ENCODE measurements around the gene CXCL12. TPM values are rescaled to one million over a fixed set of nuclear protein-coding genes. Genes with fewer than 3 reads are reported as not detected.

Gene CXCL12
- total RNA-seq, 1 experiment from 2014 or later: 0.47 TPM

GRCh38 chr10:44416936-44417335 lies 32.0 kb upstream of the CXCL12 start:
- ATAC-seq (no peak), DNase-seq (no peak)
- H3K4me1 ChIP-seq (ENCODE audit: insufficient read depth, low read length): no peaks in the 10 kb centered on the region
- H3K9me3 ChIP-seq (ENCODE audit: low read length): no peaks in the 10 kb centered on the region
- no peaks in the 10 kb centered on the region for H3K36me3 ChIP-seq (ENCODE audit: low read depth, low read length)
- H3F3A ChIP-seq (ENCODE audit: low read length, unreplicated experiment): no peaks in the 10 kb centered on the region
- H2AFZ ChIP-seq (ENCODE audit: low read length): no peak overlapping the region
- ChIA-PET CTCF (no interaction called here), POLR2A (ENCODE audit: unreplicated experiment) (no interaction called here)
- BruUV-seq (replicated peaks): no TSS peak
- peaks cover 69% of the 10 kb centered on the region for H3K27me3 ChIP-seq (ENCODE audit: low read length)
- no peak overlapping the region for H3K4me2 ChIP-seq (ENCODE audit: low read length)
- H3K27ac ChIP-seq (ENCODE audit: low read length): no peak overlapping the region
- no peaks in the 10 kb centered on the region for H3K9me2 ChIP-seq (replicated peaks; ENCODE audit: low read length)
- H4K20me1 ChIP-seq (ENCODE audit: low read length): no peaks in the 10 kb centered on the region
- H3K79me2 ChIP-seq (ENCODE audit: low read length): no peaks in the 10 kb centered on the region
- intact Hi-C loops (cut with micrococcal nuclease): no loop called here
- TF ChIP-seq CTCF (conservative IDR thresholded peaks at IDR 0.05; ENCODE audit: low read depth, low read length) (no peak), EZH2 (IDR thresholded peaks at IDR 0.05; ENCODE audit: low read length, unreplicated experiment) (no peak), EZH2phosphoT487 (IDR thresholded peaks at IDR 0.05; ENCODE audit: borderline replicate concordance, low read length) (no peak)
- no peak overlapping the region for H3K4me3 ChIP-seq (ENCODE audit: low read length)
- H3K9ac ChIP-seq (ENCODE audit: low read length): no peak overlapping the region

GRCh38 chr10:44416021-44416771 lies 31.3 kb upstream of the CXCL12 start:
- Histone ChIP-seq H3K4me1 (ENCODE audit: insufficient read depth, low read length) (no peaks in the 10 kb centered on the region), H3K27ac (ENCODE audit: low read length) (no peak overlapping the region), H3K4me3 (ENCODE audit: low read length) (no peak overlapping the region), H3K79me2 (ENCODE audit: low read length) (no peaks in the 10 kb centered on the region), H3K27me3 (ENCODE audit: low read length) (peaks cover 69% of the 10 kb centered on the region), H3K9me3 (ENCODE audit: low read length) (no peaks in the 10 kb centered on the region), H3K36me3 (ENCODE audit: low read depth, low read length) (no peaks in the 10 kb centered on the region), H3K9ac (ENCODE audit: low read length) (no peak overlapping the region), H3F3A (ENCODE audit: low read length, unreplicated experiment) (no peaks in the 10 kb centered on the region), H4K20me1 (ENCODE audit: low read length) (no peaks in the 10 kb centered on the region), H3K4me2 (ENCODE audit: low read length) (no peak overlapping the region), H3K9me2 (replicated peaks; ENCODE audit: low read length) (no peaks in the 10 kb centered on the region), H2AFZ (ENCODE audit: low read length) (no peak overlapping the region)
- CTCF ChIA-PET: no interaction called here
- no peak for TF ChIP-seq EZH2 (IDR thresholded peaks at IDR 0.05; ENCODE audit: low read length, unreplicated experiment)
- TF ChIP-seq CTCF (conservative IDR thresholded peaks at IDR 0.05; ENCODE audit: low read depth, low read length): no peak
- TF ChIP-seq EZH2phosphoT487 (IDR thresholded peaks at IDR 0.05; ENCODE audit: borderline replicate concordance, low read length): no peak
- intact Hi-C loops (cut with micrococcal nuclease): no loop called here
- no peak for ATAC-seq
- BruUV-seq (replicated peaks): no TSS peak
- no peak for DNase-seq
- POLR2A ChIA-PET (ENCODE audit: unreplicated experiment): no interaction called here

GRCh38 chr10:44415121-44415520 lies 30.2 kb upstream of the CXCL12 start:
- no peaks in the 10 kb centered on the region for H3K9me3 ChIP-seq (ENCODE audit: low read length)
- no TSS peak for BruUV-seq (replicated peaks)
- H3K9me2 ChIP-seq (replicated peaks; ENCODE audit: low read length): no peaks in the 10 kb centered on the region
- DNase-seq (no peak), ATAC-seq (no peak)
- CTCF ChIA-PET: no interaction called here
- no peaks in the 10 kb centered on the region for H3K4me1 ChIP-seq (ENCODE audit: insufficient read depth, low read length)
- H3K27ac ChIP-seq (ENCODE audit: low read length): no peak overlapping the region
- H2AFZ ChIP-seq (ENCODE audit: low read length): no peak overlapping the region
- H3K27me3 ChIP-seq (ENCODE audit: low read length): peaks cover 64% of the 10 kb centered on the region
- POLR2A ChIA-PET (ENCODE audit: unreplicated experiment): no interaction called here
- no peaks in the 10 kb centered on the region for H3K79me2 ChIP-seq (ENCODE audit: low read length)
- no peak for TF ChIP-seq EZH2phosphoT487 (IDR thresholded peaks at IDR 0.05; ENCODE audit: borderline replicate concordance, low read length)
- no peak for TF ChIP-seq EZH2 (IDR thresholded peaks at IDR 0.05; ENCODE audit: low read length, unreplicated experiment)
- TF ChIP-seq CTCF (conservative IDR thresholded peaks at IDR 0.05; ENCODE audit: low read depth, low read length): no peak
- H3K36me3 ChIP-seq (ENCODE audit: low read depth, low read length): no peaks in the 10 kb centered on the region
- no peak overlapping the region for H3K9ac ChIP-seq (ENCODE audit: low read length)
- H3K4me2 ChIP-seq (ENCODE audit: low read length): no peak overlapping the region
- intact Hi-C loops (cut with micrococcal nuclease): no loop called here
- H3K4me3 ChIP-seq (ENCODE audit: low read length): no peak overlapping the region
- H4K20me1 ChIP-seq (ENCODE audit: low read length): no peaks in the 10 kb centered on the region
- H3F3A ChIP-seq (ENCODE audit: low read length, unreplicated experiment): no peaks in the 10 kb centered on the region
